ENCODE measurements around the gene ZNF217.
"Not testable (repeated sequence)": the region's sequence is repeated elsewhere in the genome, so short reads cannot be mapped to it uniquely, and the experiment has no call there.

Gene ZNF217

GRCh38 chr20:53562104-53562764, 31.4 kb downstream of the ZNF217 start:
- DNase-seq, result not testable (repeated sequence)

- no peak for DNase-seq
Measured at GRCh38 chr20:53561505-53561904, 32.1 kb downstream of the ZNF217 start.

- no peak for DNase-seq
Measured at GRCh38 chr20:53559816-53560215, 33.8 kb downstream of the ZNF217 start.

- no peak for DNase-seq
Measured at GRCh38 chr20:53557130-53557529, 36.5 kb downstream of the ZNF217 start.

- no peak for DNase-seq
Measured at GRCh38 chr20:53556267-53556897, 37.3 kb downstream of the ZNF217 start.

- no peak for DNase-seq
Measured at GRCh38 chr20:53555816-53556215, 37.8 kb downstream of the ZNF217 start.

- no peak for DNase-seq
Measured at GRCh38 chr20:53555081-53555480, 38.6 kb downstream of the ZNF217 start.

- DNase-seq, result not testable (repeated sequence)
Measured at GRCh38 chr20:53552572-53552893, 41.1 kb downstream of the ZNF217 start.

- DNase-seq, result not testable (repeated sequence)
Measured at GRCh38 chr20:53551719-53552571, 41.7 kb downstream of the ZNF217 start.

- DNase-seq, result no peak
Measured at GRCh38 chr20:53550280-53551187, 43.1 kb downstream of the ZNF217 start.

- DNase-seq, result peak in 1 of 2 donors; percentile 35
Measured at GRCh38 chr20:53547664-53548239, 45.9 kb downstream of the ZNF217 start.

GRCh38 chr20:53539516-53539915, 54.1 kb downstream of the ZNF217 start:
- DNase-seq, result no peak

- not testable (repeated sequence) for DNase-seq
Measured at GRCh38 chr20:53536382-53536781, 57.3 kb downstream of the ZNF217 start.

- no peak for DNase-seq
Measured at GRCh38 chr20:53535878-53536277, 57.8 kb downstream of the ZNF217 start.

GRCh38 chr20:53534037-53534436, 59.6 kb downstream of the ZNF217 start:
- DNase-seq, result no peak

GRCh38 chr20:53533500-53533899, 60.1 kb downstream of the ZNF217 start:
- no peak for DNase-seq

- not testable (repeated sequence) for DNase-seq
Measured at GRCh38 chr20:53532654-53533312, 60.9 kb downstream of the ZNF217 start.

- no peak for DNase-seq
Measured at GRCh38 chr20:53530440-53530839, 63.2 kb downstream of the ZNF217 start.

GRCh38 chr20:53529658-53530057, 64.0 kb downstream of the ZNF217 start:
- no peak for DNase-seq

GRCh38 chr20:53527196-53527595, 66.4 kb downstream of the ZNF217 start:
- DNase-seq, result no peak

GRCh38 chr20:53524589-53525312, 68.9 kb downstream of the ZNF217 start:
- no peak for DNase-seq
